Measurements from ENCODE around the gene TOGARAM2. TPM values are rescaled to one million over a fixed set of nuclear protein-coding genes. Genes with fewer than 3 reads are reported as not detected.

Gene TOGARAM2
- total and polyA plus RNA-seq, 3 donors from 2014 or later = 2.1 to 5.2 (median 3.5) TPM

GRCh38 chr2:29066997-29067605 is 86.0 kb downstream of the TOGARAM2 start:
- TF ChIP-seq CTCF (IDR thresholded peaks at IDR 0.05) (no peak), POLR2A (IDR thresholded peaks at IDR 0.05) (no peak)
- WGBS, 2 donors = 70 to 81% methylated on average over 7 of the region's 7 CpGs
- H3K27ac ChIP-seq = no peak overlapping the region
- H3K27me3 ChIP-seq = no peaks in the 10 kb centered on the region
- no peak overlapping the region for H3K4me3 ChIP-seq
- H3K9me3 ChIP-seq = no peaks in the 10 kb centered on the region
- intact Hi-C loops (cut with DNase I; ENCODE audit: low total_unique reads) = no loop called here
- no peak for DNase-seq
- H3K36me3 ChIP-seq (ENCODE audit: low read depth, missing control alignments) = no peaks in the 10 kb centered on the region
- peaks cover 31% of the 10 kb centered on the region for H3K4me1 ChIP-seq

GRCh38 chr2:29068513-29068912 is 87.4 kb downstream of the TOGARAM2 start:
- DNase-seq = no peak
- TF ChIP-seq CTCF (IDR thresholded peaks at IDR 0.05) (no peak), POLR2A (IDR thresholded peaks at IDR 0.05) (no peak)
- no peak overlapping the region for H3K4me3 ChIP-seq
- no peak overlapping the region for H3K27ac ChIP-seq
- H3K9me3 ChIP-seq = no peaks in the 10 kb centered on the region
- H3K27me3 ChIP-seq = no peaks in the 10 kb centered on the region
- H3K36me3 ChIP-seq (ENCODE audit: low read depth, missing control alignments) = no peaks in the 10 kb centered on the region
- intact Hi-C loops (cut with DNase I; ENCODE audit: low total_unique reads) = no loop called here
- H3K4me1 ChIP-seq = peaks cover 29% of the 10 kb centered on the region
- WGBS, 2 donors = 85 to 88% methylated on average over 7 of the region's 7 CpGs

GRCh38 chr2:29070526-29070925 is 89.4 kb downstream of the TOGARAM2 start:
- Histone ChIP-seq H3K36me3 (ENCODE audit: low read depth, missing control alignments) (no peaks in the 10 kb centered on the region), H3K4me1 (peaks cover 11% of the 10 kb centered on the region), H3K27ac (no peak overlapping the region), H3K27me3 (no peaks in the 10 kb centered on the region), H3K4me3 (no peak overlapping the region), H3K9me3 (no peaks in the 10 kb centered on the region)
- no peak for TF ChIP-seq POLR2A (IDR thresholded peaks at IDR 0.05)
- no peak for TF ChIP-seq CTCF (IDR thresholded peaks at IDR 0.05)
- intact Hi-C loops (cut with DNase I; ENCODE audit: low total_unique reads) = no loop called here
- WGBS, 2 donors = 43 to 62% methylated on average over 12 of the region's 12 CpGs
- DNase-seq = no peak

- DNase-seq = no peak
- Histone ChIP-seq H3K36me3 (ENCODE audit: low read depth, missing control alignments) (no peaks in the 10 kb centered on the region), H3K27me3 (no peaks in the 10 kb centered on the region), H3K27ac (no peak overlapping the region), H3K4me1 (peaks cover 11% of the 10 kb centered on the region), H3K4me3 (no peak overlapping the region), H3K9me3 (no peaks in the 10 kb centered on the region)
- intact Hi-C loops (cut with DNase I; ENCODE audit: low total_unique reads) = no loop called here
- 64 to 70% methylated on average over 5 to 18 of the region's 19 CpGs for WGBS, 2 donors
- TF ChIP-seq CTCF (IDR thresholded peaks at IDR 0.05) = no peak
- TF ChIP-seq POLR2A (IDR thresholded peaks at IDR 0.05) = no peak
These were observed 90.2 kb downstream of the TOGARAM2 start for GRCh38 chr2:29071032-29071975.

Data from testis (tissue), 3 donors.